HepG2 (cell line): ENCODE results near the gene TMEM129. TPM values are rescaled to one million over a fixed set of nuclear protein-coding genes. Genes with fewer than 3 reads are reported as not detected.

Experiments
- ATF7-NPFF ChIP-seq: sonication (generic); formaldehyde crosslinking; IDR thresholded peaks from 2 replicates; pipeline ENCODE4 v1.8.1; 2023; ENCODE audit warnings: mild to moderate bottlenecking, low read depth, missing genetic modification reagents, moderate library complexity
- EP300 ChIP-seq, 3 experiments: sonication (generic) in 1 of 3; formaldehyde crosslinking in 1 of 3; IDR thresholded peaks; 2 replicates each; pipeline versions ENCODE4 v1.5.1 to v1.6.1; 2011 to 2020; ENCODE audit warnings: low read depth in 2 of 3, low read length in 2 of 3, borderline replicate concordance in 1 of 3, improper control_type of control experiment in 1 of 3, mild to moderate bottlenecking in 1 of 3, missing genetic modification reagents in 1 of 3, moderate library complexity in 1 of 3
- FOXJ3 ChIP-seq: sonication (generic); formaldehyde crosslinking; IDR thresholded peaks from 2 replicates; pipeline ENCODE4 v1.4.0; 2020; ENCODE audit warnings: missing genetic modification reagents, mild to moderate bottlenecking, borderline replicate concordance
- MBD4 ChIP-seq: IDR thresholded peaks from 2 replicates; pipeline ENCODE4 v1.6.1; 2012; ENCODE audit warnings: low read length, inconsistent platforms, borderline replicate concordance
- MIER2 ChIP-seq: IDR thresholded peaks from 2 replicates; pipeline ENCODE4 v1.6.1; 2016; ENCODE audit warnings: missing biosample characterization, missing genetic modification reagents
- MTF1 ChIP-seq: sonication (generic); formaldehyde crosslinking; IDR thresholded peaks from 2 replicates; pipeline ENCODE4 v1.5.0; 2020; ENCODE audit warnings: missing genetic modification reagents
- NFKB2 ChIP-seq: sonication (generic); formaldehyde crosslinking; IDR thresholded peaks from 2 replicates; pipeline ENCODE4 v1.4.0; 2020; ENCODE audit warnings: missing genetic modification reagents, borderline replicate concordance
- SMAD1 ChIP-seq: sonication (generic); formaldehyde crosslinking; IDR thresholded peaks from 2 replicates; pipeline ENCODE4 v1.4.0; 2020; ENCODE audit warnings: missing genetic modification reagents, low read depth, mild to moderate bottlenecking, borderline replicate concordance
- SNAI1 ChIP-seq: sonication (generic); formaldehyde crosslinking; IDR thresholded peaks from 2 replicates; pipeline ENCODE4 v1.5.0; 2020; ENCODE audit warnings: mild to moderate bottlenecking, missing genetic modification reagents, borderline replicate concordance
- TBL1XR1 ChIP-seq: fragments of 150-350 bp; IDR thresholded peaks from 2 replicates; pipeline ENCODE4 v1.6.1; 2014; ENCODE audit warnings: borderline replicate concordance, low read length; ENCODE audit not compliant: partially characterized antibody
- TBX3 ChIP-seq: fragments of 450-650 bp; IDR thresholded peaks from 2 replicates; pipeline ENCODE4 v1.6.1; 2017; ENCODE audit warnings: antibody characterized with exemption, mild to moderate bottlenecking, inconsistent platforms, borderline replicate concordance
- ZNF432 ChIP-seq: sonication (generic); formaldehyde crosslinking; IDR thresholded peaks from 2 replicates; pipeline ENCODE4 v1.5.0; 2020; ENCODE audit warnings: missing genetic modification reagents, mild to moderate bottlenecking, borderline replicate concordance
- ZNF558 ChIP-seq: sonication (generic); formaldehyde crosslinking; IDR thresholded peaks from 2 replicates; pipeline ENCODE4 v1.9.0; 2022; ENCODE audit warnings: mild to moderate bottlenecking, missing genetic modification reagents, borderline replicate concordance
- ZNF766 ChIP-seq: sonication (generic); formaldehyde crosslinking; IDR thresholded peaks from 2 replicates; pipeline ENCODE4 v1.5.0; 2020; ENCODE audit warnings: missing genetic modification reagents, borderline replicate concordance
- ZNF777 ChIP-seq: sonication (generic); formaldehyde crosslinking; IDR thresholded peaks from 2 replicates; pipeline ENCODE4 v1.4.0; 2020; ENCODE audit warnings: missing genetic modification reagents
- ZNF891 ChIP-seq: sonication (generic); formaldehyde crosslinking; IDR thresholded peaks from 2 replicates; pipeline ENCODE4 v1.5.0; 2020; ENCODE audit warnings: mild to moderate bottlenecking, missing genetic modification reagents
- polyA plus RNA-seq, 8 experiments: library from polyadenylated mRNA; depleted of rRNA in 3 of 8; stranded (reverse) in 7 of 8; unstranded in 1 of 8; fragments of >200 nt; fragmentation: Illumina TruSeq in 4 of 8; extraction: Trizol in 4 of 8; gene quantifications; 2 replicates each; pipeline versions ENCODE4 v1.2.1 to v1.2.3, GENCODE V29; 2011 to 2016; ENCODE audit warnings: low read depth in 4 of 8, missing spikeins in 1 of 8, mixed read lengths in 1 of 8; ENCODE audit not compliant: insufficient read depth in 1 of 8
- total RNA-seq, 5 experiments: library from RNA; depleted of rRNA; stranded (reverse); fragments of >200 nt; fragmentation: Illumina TruSeq; extraction: Trizol; gene quantifications; 2 replicates each; pipeline ENCODE4 v1.2.3, GENCODE V29; 2016; ENCODE audit warnings: low read depth in 1 of 5
- TF ChIP-seq, protein P1 (sequence below): sonication (generic); formaldehyde crosslinking; IDR thresholded peaks from 2 replicates; pipeline ENCODE4 v1.5.0; 2020; ENCODE audit warnings: missing genetic modification reagents
- TF ChIP-seq, protein P2 (sequence below): sonication (generic); formaldehyde crosslinking; IDR thresholded peaks from 2 replicates; pipeline ENCODE4 v1.4.0; 2020; ENCODE audit warnings: missing genetic modification reagents
- TF ChIP-seq, protein P3 (sequence below): sonication (generic); formaldehyde crosslinking; IDR thresholded peaks from 2 replicates; pipeline ENCODE4 v1.4.0; 2020; ENCODE audit warnings: missing genetic modification reagents, borderline replicate concordance
- TF ChIP-seq, protein P4 (sequence below): sonication (generic); formaldehyde crosslinking; IDR thresholded peaks from 2 replicates; pipeline ENCODE4 v1.8.0; 2022; ENCODE audit warnings: mild to moderate bottlenecking, missing genetic modification reagents; ENCODE audit not compliant: insufficient replicate concordance

Gene TMEM129
- total and polyA plus RNA-seq, 2 of the 13 experiments (the other 11 are each of a cell fraction or from before 2014, with no cell fraction given), result 19.0 to 25.8 TPM

DNA sequence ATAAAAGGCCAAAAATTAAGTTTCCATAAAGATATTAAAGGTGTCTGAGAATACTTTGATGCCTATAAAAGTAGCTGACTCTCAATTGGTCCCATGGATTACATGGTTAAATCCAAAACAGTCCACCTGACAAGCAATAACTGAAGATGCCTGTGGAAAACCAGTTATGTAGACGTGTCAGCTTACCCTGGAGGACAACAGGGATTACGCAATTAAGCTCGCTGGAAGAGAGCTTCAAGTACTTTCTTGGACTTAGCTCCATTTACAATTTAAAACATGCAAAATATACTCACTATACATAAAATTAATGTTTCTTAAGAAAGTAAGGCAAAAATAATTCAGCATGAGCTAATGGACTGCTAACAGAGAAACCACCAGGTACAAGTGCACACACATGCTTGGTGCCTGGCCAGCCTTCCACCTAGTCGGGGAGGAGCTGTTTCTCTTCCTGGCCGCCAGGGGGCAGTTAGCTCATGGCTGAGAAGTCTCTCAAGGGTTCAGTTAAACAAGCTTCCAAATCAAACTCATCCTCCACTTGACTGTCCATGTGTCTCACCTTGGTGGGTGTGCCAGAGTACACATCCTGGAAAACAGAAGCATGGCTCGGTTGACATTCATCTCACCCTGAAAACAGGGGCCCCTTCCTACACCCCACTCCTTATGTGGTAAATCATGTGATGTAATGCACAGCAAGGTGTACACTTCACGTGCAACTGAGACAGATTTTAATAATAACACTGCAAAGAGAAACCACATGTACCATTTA, 27.8 kb downstream of the TMEM129 start (continued):
- no peak for TF ChIP-seq MIER2
- TF ChIP-seq TBL1XR1, result no peak
- no peak for TF ChIP-seq TBX3
- TF ChIP-seq MTF1 (CRISPR knock-in tag), result no peak
- TF ChIP-seq ZNF777 (CRISPR knock-in tag), result no peak
- no peak for TF ChIP-seq ZNF891 (CRISPR knock-in tag)
- TF ChIP-seq, protein P1, sequence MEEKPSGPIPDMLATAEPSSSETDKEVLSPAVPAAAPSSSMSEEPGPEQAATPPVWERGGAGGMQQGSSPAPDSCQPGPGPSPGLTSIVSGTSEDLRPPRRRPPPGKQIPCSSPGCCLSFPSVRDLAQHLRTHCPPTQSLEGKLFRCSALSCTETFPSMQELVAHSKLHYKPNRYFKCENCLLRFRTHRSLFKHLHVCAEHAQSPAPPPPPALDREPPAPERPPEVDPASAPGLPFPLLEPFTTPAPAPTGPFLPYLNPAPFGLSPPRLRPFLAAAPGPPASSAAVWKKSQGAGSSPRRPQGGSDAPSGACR, result no peak
- no peak for TF ChIP-seq FOXJ3 (CRISPR knock-in tag)
- no peak for TF ChIP-seq ZNF766 (CRISPR knock-in tag)
- TF ChIP-seq, protein P2, sequence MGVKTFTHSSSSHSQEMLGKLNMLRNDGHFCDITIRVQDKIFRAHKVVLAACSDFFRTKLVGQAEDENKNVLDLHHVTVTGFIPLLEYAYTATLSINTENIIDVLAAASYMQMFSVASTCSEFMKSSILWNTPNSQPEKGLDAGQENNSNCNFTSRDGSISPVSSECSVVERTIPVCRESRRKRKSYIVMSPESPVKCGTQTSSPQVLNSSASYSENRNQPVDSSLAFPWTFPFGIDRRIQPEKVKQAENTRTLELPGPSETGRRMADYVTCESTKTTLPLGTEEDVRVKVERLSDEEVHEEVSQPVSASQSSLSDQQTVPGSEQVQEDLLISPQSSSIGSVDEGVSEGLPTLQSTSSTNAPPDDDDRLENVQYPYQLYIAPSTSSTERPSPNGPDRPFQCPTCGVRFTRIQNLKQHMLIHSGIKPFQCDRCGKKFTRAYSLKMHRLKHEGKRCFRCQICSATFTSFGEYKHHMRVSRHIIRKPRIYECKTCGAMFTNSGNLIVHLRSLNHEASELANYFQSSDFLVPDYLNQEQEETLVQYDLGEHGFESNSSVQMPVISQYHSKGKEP (CRISPR knock-in tag), result no peak
- no peak for TF ChIP-seq SNAI1 (CRISPR knock-in tag)
- TF ChIP-seq, protein P3, sequence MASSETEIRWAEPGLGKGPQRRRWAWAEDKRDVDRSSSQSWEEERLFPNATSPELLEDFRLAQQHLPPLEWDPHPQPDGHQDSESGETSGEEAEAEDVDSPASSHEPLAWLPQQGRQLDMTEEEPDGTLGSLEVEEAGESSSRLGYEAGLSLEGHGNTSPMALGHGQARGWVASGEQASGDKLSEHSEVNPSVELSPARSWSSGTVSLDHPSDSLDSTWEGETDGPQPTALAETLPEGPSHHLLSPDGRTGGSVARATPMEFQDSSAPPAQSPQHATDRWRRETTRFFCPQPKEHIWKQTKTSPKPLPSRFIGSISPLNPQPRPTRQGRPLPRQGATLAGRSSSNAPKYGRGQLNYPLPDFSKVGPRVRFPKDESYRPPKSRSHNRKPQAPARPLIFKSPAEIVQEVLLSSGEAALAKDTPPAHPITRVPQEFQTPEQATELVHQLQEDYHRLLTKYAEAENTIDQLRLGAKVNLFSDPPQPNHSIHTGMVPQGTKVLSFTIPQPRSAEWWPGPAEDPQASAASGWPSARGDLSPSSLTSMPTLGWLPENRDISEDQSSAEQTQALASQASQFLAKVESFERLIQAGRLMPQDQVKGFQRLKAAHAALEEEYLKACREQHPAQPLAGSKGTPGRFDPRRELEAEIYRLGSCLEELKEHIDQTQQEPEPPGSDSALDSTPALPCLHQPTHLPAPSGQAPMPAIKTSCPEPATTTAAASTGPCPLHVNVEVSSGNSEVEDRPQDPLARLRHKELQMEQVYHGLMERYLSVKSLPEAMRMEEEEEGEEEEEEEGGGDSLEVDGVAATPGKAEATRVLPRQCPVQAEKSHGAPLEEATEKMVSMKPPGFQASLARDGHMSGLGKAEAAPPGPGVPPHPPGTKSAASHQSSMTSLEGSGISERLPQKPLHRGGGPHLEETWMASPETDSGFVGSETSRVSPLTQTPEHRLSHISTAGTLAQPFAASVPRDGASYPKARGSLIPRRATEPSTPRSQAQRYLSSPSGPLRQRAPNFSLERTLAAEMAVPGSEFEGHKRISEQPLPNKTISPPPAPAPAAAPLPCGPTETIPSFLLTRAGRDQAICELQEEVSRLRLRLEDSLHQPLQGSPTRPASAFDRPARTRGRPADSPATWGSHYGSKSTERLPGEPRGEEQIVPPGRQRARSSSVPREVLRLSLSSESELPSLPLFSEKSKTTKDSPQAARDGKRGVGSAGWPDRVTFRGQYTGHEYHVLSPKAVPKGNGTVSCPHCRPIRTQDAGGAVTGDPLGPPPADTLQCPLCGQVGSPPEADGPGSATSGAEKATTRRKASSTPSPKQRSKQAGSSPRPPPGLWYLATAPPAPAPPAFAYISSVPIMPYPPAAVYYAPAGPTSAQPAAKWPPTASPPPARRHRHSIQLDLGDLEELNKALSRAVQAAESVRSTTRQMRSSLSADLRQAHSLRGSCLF (CRISPR knock-in tag), result no peak
- no peak for TF ChIP-seq ZNF432 (CRISPR knock-in tag)
- TF ChIP-seq MBD4, result no peak
- no peak for TF ChIP-seq ATF7-NPFF
- TF ChIP-seq ZNF558 (CRISPR knock-in tag), result no peak
- TF ChIP-seq NFKB2 (CRISPR knock-in tag), result no peak
- TF ChIP-seq, protein P4, sequence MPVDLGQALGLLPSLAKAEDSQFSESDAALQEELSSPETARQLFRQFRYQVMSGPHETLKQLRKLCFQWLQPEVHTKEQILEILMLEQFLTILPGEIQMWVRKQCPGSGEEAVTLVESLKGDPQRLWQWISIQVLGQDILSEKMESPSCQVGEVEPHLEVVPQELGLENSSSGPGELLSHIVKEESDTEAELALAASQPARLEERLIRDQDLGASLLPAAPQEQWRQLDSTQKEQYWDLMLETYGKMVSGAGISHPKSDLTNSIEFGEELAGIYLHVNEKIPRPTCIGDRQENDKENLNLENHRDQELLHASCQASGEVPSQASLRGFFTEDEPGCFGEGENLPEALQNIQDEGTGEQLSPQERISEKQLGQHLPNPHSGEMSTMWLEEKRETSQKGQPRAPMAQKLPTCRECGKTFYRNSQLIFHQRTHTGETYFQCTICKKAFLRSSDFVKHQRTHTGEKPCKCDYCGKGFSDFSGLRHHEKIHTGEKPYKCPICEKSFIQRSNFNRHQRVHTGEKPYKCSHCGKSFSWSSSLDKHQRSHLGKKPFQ (CRISPR knock-in tag), result no peak
- TF ChIP-seq EP300 (IDR thresholded peaks at IDR 0.05; ENCODE audit: low read depth in 2 of 2, low read length in 2 of 2), result no peak
- no peak for TF ChIP-seq EP300 (CRISPR knock-in tag; IDR thresholded peaks at IDR 0.05; ENCODE audit: borderline replicate concordance)
- TF ChIP-seq SMAD1 (CRISPR knock-in tag), result no peak
